M059J (cell line): ENCODE results near the gene CCT5. TPM values are rescaled to one million over a fixed set of nuclear protein-coding genes. Genes with fewer than 3 reads are reported as not detected.

Experiments used
- DNase-seq: peaks from one replicate; pipeline ENCODE4 v3.0.0-alpha.2; 2012; ENCODE audit warnings: low read depth
- total RNA-seq: library from RNA; depleted of rRNA; stranded (reverse); fragments of >200 nt; shearing (Covaris generic); gene quantifications from 2 replicates; pipeline ENCODE4 v1.2.3, GENCODE V29; 2014; rRNA removed

The CCT5 gene
- total RNA-seq, 1 experiment from 2014 or later: 637 TPM

DNA sequence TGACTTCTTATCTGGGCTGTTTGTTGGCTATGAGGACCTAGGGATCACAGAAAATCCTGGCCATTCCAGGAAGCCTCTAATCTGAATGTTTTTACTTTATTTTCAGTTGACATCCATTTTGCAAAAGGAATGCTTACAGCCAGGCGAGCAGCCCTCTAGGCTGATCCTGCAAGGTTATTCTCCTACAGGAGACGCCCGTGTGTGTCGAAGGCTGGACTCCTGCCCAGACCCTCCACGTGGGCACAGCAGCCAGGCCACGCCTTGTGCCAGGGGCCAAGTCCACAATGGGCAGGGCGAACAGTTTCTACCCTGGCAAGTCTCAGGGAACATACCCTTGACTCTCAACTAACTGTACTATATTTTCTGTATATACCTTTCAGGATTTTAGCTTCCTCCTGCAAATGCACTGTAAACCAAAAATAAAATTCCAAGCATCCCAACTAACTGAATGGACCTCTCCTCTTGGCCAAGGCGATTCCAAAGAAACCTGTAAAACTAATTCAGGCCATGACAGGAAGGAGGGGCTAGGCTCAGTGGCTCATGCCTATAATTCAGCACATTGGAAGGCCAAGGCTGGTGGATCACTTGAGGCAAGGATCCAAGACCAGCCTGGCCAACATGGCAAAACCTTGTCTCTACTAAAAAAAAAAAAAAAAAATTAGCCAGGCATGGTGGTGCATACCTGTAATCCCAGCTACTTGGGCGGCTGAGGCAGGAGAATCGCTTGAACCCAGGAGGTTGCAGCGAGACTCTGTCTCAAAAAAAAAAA is 51.9 kb downstream of the CCT5 start:
- DNase-seq: peak; percentile 77

DNA sequence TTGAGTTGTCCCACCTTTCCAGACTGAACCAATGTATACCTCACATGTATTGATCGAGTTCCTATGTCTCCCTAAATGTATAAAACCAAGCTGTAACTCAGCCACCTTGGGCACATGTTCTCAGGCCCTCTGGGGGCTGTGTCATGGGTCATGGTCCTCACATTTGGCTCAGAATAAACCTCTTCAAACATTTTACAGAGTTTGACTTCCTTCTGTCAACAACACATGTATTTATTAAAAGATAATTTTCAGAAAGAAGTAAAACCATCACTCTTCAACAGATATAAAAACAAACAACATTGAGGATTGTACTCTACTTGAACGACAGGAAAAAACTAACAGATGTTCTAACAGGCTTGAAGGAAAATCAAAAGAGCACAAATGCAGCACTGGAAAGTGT is 53.1 kb downstream of the CCT5 start:
- no peak for DNase-seq

DNA sequence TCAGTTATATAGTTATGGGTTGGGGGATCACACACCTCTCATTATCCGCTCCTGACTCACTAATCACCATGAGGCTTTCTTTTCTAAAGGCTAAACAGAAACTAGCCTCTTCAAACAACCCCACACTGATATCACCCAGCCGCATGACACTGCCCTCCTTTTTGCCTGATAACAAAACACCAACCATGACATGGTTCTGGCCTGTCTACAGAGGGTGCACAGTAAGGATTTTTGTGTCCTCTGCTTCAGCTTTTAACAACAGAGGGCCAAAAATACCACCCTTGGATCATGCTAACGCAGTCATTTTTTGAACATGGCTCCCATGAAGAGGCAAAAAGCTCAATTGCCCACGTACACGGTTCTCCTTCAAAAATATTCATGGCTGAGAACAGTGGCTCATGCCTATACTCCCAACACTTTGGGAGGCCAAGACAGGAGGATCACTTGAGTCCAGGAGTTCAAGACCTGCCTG is 53.7 kb downstream of the CCT5 start:
- no peak for DNase-seq

DNA sequence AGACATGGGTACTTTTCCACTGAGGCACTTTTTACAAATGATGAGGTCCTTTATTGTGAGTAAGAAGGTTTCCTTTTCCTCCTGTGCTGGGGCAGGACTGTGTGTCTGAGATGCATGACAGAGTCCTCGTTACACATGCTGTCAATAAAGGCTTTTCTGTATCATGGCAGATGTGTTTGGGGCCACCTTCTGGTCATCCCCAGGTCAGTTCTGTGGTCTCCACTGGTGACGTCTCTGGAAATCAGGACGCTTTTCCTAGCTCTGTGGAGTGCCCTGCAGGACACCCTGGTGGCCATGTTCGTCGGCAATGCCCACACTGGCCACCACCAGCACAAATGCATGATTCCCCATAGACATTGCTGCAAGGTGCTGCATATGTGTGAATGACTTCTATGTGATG is 54.9 kb downstream of the CCT5 start:
- no peak for DNase-seq

DNA sequence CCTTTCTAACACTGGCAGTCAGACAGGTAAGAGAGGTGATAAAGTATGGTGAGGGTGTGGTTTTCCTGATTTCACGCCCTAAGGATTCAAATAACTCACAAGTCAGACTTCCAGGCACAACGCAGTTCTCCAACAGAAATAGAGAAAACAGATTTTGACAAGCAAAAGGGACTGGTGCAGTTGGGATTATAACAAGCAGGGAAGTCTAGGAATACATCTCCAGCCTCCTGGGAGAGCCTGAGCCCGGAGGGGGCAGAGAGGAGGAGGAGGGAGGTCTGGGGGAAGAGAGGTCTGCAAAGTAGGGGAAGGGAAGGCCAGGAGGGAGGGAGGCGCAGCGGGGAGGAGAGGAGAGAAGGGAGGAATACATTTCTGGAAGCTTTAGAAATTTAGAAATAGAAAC is 56.0 kb downstream of the CCT5 start:
- no peak for DNase-seq

DNA sequence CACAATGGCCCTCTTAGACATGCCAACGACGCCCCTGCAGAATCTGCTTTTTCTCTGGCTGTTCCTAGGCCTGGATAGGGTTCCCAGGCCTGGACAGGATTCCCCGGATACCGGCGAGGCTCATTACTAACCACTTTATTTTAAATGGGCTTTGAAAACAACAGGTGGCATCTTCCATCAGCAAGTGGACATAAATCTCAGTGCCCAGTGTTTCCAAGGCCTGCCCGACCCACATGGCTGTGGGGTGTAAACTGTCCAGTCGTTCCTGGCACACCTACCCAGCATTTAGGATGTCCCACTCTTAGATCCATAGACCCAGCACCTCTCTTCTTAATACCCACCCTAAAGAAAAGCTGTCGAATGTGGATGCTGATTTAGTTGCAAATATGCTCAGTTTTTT is 56.7 kb downstream of the CCT5 start:
- DNase-seq: no peak

DNA sequence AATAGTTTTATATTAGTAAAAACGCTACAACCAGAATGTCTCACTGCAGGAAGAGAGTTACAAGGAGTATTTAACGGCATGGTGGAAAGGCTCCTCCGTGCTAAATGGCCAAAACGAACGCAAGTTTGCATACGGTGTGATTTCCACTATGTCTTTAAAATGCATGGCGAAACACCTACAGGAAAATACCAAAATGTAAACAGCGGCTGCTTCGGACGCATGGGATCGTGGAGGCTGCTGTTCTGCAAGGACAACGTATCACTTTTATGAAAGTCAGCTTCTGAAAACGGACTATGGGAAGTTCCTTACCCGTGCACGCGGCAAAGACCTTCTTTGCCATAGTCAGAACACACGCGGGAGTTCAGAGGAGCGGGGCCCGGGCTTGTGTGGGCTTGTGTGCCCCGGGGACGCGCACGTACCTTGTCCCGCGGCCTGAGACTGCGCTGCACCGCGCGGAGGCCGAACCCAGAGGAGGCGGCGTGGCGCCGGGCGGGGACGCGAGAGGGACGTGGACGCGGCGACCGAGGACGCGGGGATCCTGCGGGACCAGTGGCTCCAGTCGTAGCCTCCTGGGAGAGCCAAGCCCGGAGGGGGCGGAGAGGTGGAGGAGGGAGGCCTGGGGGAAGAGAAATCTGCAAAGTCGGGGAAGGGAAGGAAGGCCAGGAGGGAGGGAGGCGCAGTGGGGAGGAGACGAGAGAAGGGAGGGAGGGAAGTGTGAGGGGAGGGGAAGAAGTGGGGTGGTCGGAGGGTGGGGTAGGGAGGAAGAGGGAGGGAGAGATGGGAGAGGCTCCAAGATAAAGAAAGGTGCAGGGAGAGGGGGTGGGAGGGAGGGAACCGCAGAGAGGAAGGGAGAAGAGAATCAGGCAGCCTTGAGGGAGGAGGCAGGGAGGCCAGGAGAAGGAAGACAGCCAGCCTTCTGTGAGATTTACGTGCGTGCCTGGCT is 57.4 kb downstream of the CCT5 start, which contains the start of gene CMBL:
CMBL (minus strand) TSS at position 697 of the 943 bp plus-strand sequence. CDS start 17,140 bp downstream, outside the sequence.
- DNase-seq: peak; percentile 69

DNA sequence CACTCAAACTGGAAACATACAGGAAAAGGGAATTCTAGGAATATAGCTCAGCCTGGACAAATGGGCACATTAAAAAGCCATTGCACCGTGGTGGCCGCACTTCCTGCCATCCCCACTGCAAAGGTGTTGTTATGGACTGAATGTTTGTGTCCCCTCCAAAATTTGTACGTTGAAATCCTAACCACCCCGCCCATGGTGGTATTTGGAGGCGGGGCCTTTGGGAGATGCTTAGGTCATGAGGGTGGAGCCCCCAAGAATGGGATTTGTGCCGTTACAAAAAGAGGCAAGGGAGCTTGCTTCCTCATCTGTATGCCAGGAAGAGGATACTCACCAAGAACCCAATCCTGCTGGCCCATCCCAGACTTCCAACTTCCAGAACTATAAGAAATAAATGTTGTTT is 58.8 kb downstream of the CCT5 start:
- DNase-seq: no peak

DNA sequence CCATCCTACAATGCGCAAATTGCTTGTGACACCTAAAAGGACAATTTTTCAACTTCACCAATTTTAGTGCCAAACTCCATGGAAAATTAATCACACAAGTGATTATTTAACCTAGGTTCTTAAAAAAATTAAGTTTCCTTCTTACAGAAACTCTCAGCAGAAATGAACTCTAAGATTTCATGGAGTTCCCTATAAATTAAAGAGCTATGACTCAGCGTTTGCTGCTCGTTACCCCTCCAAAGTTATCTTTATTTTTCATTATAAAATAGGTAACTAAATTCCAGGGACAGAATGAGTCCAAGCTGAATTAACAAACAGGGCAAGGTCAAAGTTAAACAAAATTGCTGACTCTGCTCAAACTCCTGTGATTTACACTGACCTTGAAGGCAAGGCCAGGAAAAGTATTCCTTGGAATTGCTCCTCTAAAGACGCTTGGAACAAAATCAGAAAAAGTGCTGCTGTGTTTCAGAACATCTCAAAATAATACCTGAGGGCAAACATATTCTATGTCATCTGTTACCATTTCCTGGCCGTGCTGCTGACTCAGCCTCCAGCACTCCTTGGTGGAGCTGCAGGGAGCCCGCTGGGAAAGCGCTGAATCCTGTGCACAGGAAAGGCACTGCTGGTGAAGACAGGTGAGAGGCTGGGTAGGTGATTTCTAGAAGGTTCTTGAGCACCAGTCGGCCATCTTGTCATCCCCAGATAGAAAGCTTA is 60.1 kb downstream of the CCT5 start:
- peak; percentile 95 for DNase-seq

DNA sequence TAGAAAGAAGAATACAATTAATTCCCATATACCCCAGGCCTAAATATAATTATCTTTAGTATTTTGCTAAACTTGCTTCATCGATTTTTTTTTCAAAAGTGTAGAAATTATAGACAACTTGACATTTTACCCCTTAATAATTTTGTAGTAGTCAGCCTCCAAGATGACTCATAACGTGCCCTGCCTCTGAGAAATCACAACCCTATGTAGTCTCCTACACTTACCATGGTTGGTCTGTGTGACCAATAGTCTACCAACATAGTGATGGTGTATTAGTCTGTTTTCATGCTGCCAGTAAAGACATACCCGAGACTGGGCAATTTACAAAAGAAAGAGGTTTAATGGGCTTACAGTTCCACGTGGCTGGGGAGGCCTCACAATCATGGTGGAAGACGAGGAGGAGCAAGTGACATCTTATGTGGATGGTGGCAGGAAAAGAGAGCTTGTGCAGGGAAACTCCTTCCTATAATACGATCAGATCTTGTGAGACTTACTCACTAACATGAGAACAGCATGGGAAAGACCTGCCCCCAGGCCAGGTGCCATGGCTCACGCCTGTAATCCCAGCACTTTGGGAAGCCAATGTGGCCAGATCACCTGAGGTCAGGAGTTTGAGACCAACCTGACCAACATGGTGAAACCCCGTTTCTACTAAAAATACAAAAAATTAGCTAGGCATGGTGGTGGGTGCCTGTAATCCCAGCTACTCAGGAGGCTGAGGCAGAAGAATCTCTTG is 60.9 kb downstream of the CCT5 start:
- DNase-seq: peak; percentile 77

DNA sequence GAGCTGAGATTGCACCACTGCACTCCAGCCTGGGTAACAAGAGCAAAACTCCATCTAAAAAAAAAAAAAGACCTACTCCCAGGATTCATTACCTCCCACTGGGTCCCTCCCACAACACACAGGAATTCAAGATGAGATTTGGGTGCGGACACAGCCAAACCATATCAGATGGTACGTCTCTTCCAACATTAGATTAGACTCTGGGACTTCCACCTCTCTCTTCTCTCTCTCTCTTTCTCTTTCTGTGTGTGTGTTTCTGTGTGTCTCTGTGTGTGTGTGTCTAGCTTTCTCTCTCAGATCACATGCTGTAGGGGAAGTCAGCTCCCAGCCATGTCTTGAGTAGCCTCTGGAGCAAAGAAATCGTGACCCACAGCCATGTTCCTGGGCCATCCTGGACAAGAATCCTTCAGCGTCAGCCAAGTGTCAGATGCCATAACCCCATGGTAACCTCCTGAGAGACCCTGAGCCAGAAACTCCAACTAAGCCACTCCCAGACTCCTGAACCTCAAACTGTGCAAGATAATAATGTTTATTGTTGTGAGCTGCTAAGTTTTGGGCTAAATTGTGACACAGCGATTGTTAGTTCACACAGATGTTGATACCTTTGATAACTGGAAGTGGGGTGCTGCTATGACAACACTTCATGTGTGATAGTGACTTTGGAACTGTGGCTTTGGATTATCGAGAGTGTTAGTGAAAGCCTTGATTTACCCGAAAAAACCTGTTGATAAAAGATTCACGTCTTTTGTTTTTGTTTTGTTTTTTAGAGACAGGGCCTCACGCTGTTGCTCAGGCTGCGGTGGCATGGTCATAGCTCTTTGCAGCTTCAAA is 61.7 kb downstream of the CCT5 start:
- no peak for DNase-seq

DNA sequence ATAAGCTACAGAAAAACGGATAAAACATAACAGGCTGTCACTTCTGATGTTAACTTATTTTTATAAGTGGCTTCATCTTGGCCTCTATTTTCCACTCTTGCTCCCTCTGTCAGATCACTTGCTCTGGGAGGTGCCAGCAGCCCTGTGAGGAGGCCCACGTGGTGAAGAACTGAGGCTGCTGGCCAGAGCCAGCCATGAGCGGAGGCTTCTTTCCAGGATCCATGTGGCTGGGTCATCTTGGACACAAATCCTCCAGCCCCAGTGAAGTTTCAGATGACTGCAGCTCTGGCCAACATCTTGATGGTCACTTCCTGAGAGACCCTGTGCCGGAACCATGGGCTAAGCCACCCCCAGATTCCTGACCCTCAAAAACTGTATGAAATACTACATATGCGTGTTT is 65.1 kb downstream of the CCT5 start:
- no peak for DNase-seq

Other genes starting within 250 kb of the CCT5 start
- gene ATPSCKMT, start 392 bp upstream of the CCT5 start, total RNA-seq: 17.8 and 25.1 TPM in 2 replicates
- gene CMBL, start 57.6 kb downstream of the CCT5 start, total RNA-seq: 6.6 and 11.4 TPM in 2 replicates
- 37.9 and 59.1 TPM in 2 replicates for gene MARCHF6, start 103.4 kb downstream of the CCT5 start, total RNA-seq
- gene ROPN1L, start 191.6 kb downstream of the CCT5 start, total RNA-seq: 0.30 and 3.0 TPM in 2 replicates